Caco-2 (cell line): Measurements from ENCODE around the gene POLA1. TPM values are rescaled to one million over a fixed set of nuclear protein-coding genes. Genes with fewer than 3 reads are reported as not detected.

Experiments used
- BruUV-seq: library from RNA; stranded (reverse); fragments of 400-500 nt; replicated peaks from 2 replicates; lab custom pipeline; 2021; lab: Mats Ljungman, UMichigan
- CTCF ChIA-PET: fragments of 300-600 bp; sonication (Branson Sonifier 250); formaldehyde crosslinking; loops from one replicate; lab custom pipeline; 2022; ENCODE audit warnings: antibody characterized with exemption; lab: Charles Lee
- POLR2A ChIA-PET: fragments of 300-600 bp; sonication (Branson Sonifier 250); formaldehyde crosslinking; loops from one replicate; lab custom pipeline; 2022; ENCODE audit warnings: antibody characterized with exemption; lab: Charles Lee
- DNase-seq, 2 experiments: peaks; one replicate each; pipeline versions ENCODE4 v3.0.0 to v3.0.0-alpha.2; 2020 to 2022
- H3K27me3 ChIP-seq: replicated peaks from 2 replicates; pipeline ENCODE4 v1.6.0; 2011; ENCODE audit warnings: low read length; ENCODE audit not compliant: control insufficient read depth, insufficient read depth
- H3K36me3 ChIP-seq: 2 replicates; pipeline ENCODE4 v1.5.1; 2011; ENCODE audit warnings: low read length; ENCODE audit not compliant: control insufficient read depth, insufficient read depth
- H3K4me1 ChIP-seq: fragments of 250-450 bp; sonication (Bioruptor Pico); 2 replicates; pipeline ENCODE4 v1.5.1; 2020; ENCODE audit warnings: mild to moderate bottlenecking
- H3K4me3 ChIP-seq: 2 replicates; pipeline ENCODE4 v1.5.1; 2011; ENCODE audit warnings: low read depth, mild to moderate bottlenecking, control low read depth, low read length
- H3K9me3 ChIP-seq: fragments of 250-450 bp; sonication (Bioruptor Pico); 2 replicates; pipeline ENCODE4 v1.5.1; 2020; ENCODE audit warnings: mild to moderate bottlenecking, moderate library complexity
- H3K27ac Mint-ChIP-seq: one replicate; pipeline ENCODE4 v1.8.0; 2022; ENCODE audit warnings: mixed read lengths; ENCODE audit not compliant: unreplicated experiment
- H3K27me3 Mint-ChIP-seq: one replicate; pipeline ENCODE4 v1.8.0; 2022; ENCODE audit warnings: mixed read lengths; ENCODE audit not compliant: insufficient read depth, unreplicated experiment
- H3K36me3 Mint-ChIP-seq: one replicate; pipeline ENCODE4 v1.8.0; 2022; ENCODE audit warnings: mild to moderate bottlenecking, mixed read lengths; ENCODE audit not compliant: insufficient read depth, unreplicated experiment
- H3K4me1 Mint-ChIP-seq: one replicate; pipeline ENCODE4 v1.8.0; 2022; ENCODE audit warnings: low read depth, mixed read lengths; ENCODE audit not compliant: unreplicated experiment
- H3K4me3 Mint-ChIP-seq: one replicate; pipeline ENCODE4 v1.8.0; 2022; ENCODE audit warnings: mild to moderate bottlenecking, moderate library complexity, mixed read lengths; ENCODE audit not compliant: unreplicated experiment
- H3K9me3 Mint-ChIP-seq: one replicate; pipeline ENCODE4 v1.8.0; 2022; ENCODE audit warnings: mixed read lengths; ENCODE audit not compliant: unreplicated experiment
- intact Hi-C: fragments of 100-400 bp; cut with micrococcal nuclease; formaldehyde crosslinking; loops from one replicate; pipeline ENCODE4 v1.10.0; 2022; ENCODE audit not compliant: unreplicated experiment
- total RNA-seq: library from RNA; stranded (reverse); gene quantifications from 2 replicates; pipeline ENCODE4 v1.2.3, GENCODE V29; 2022
- TF ChIP-seq, protein P1 (sequence below), 2 experiments: fragments of 200-600 bp in 1 of 2; IDR thresholded peaks; 1 replicate in 1 of 2; 2 replicates in 1 of 2; pipeline versions ENCODE4 v1.5.1 to v1.8.0; 2011 to 2022; ENCODE audit warnings: antibody characterized with exemption in 1 of 2, control low read depth in 1 of 2, inconsistent platforms in 1 of 2, low read depth in 1 of 2, low read length in 1 of 2, mild to moderate bottlenecking in 1 of 2, moderate library complexity in 1 of 2; ENCODE audit not compliant: insufficient read depth in 1 of 2, severe bottlenecking in 1 of 2, unreplicated experiment in 1 of 2

POLA1 gene
- total RNA-seq, 1 experiment from 2014 or later, result 23.5 TPM

DNA sequence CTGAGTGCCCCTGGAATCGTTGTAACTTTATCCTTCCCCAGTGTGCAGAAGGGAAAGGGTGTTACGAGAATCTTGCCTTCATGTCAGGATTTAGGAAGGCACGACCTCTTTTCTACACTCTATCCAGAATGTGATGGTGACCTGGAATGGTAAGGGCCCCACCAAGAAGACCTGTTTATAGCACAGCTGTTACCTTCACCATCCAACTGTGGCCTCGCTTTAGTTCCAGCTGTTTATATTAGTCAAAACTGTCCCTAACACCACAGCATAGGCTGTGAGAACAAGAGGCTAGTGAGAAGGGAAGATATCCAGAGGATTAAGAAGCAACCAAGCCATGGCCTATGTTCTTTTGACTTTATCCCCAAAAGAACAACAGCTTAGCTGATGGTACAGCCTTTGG lies 294.0 kb downstream of the POLA1 start:
- no peak overlapping the region for H3K4me3 Mint-ChIP-seq
- no TSS peak for BruUV-seq
- CTCF ChIA-PET, result no interaction called here
- intact Hi-C loops, result no loop called here
- H3K9me3 Mint-ChIP-seq, result no peaks in the 10 kb centered on the region
- Histone ChIP-seq H3K4me1 (no peaks in the 10 kb centered on the region), H3K27me3 (no peaks in the 10 kb centered on the region), H3K36me3 (no peaks in the 10 kb centered on the region), H3K4me3 (no peak overlapping the region), H3K9me3 (no peaks in the 10 kb centered on the region)
- no peak for DNase-seq
- H3K36me3 Mint-ChIP-seq, result peaks cover 12% of the 10 kb centered on the region
- H3K27me3 Mint-ChIP-seq, result no peaks in the 10 kb centered on the region
- H3K27ac Mint-ChIP-seq, result no peak overlapping the region
- TF ChIP-seq, protein P1, sequence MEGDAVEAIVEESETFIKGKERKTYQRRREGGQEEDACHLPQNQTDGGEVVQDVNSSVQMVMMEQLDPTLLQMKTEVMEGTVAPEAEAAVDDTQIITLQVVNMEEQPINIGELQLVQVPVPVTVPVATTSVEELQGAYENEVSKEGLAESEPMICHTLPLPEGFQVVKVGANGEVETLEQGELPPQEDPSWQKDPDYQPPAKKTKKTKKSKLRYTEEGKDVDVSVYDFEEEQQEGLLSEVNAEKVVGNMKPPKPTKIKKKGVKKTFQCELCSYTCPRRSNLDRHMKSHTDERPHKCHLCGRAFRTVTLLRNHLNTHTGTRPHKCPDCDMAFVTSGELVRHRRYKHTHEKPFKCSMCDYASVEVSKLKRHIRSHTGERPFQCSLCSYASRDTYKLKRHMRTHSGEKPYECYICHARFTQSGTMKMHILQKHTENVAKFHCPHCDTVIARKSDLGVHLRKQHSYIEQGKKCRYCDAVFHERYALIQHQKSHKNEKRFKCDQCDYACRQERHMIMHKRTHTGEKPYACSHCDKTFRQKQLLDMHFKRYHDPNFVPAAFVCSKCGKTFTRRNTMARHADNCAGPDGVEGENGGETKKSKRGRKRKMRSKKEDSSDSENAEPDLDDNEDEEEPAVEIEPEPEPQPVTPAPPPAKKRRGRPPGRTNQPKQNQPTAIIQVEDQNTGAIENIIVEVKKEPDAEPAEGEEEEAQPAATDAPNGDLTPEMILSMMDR (IDR thresholded peaks at IDR 0.05; ENCODE audit: insufficient read depth in 1 of 2, low read depth in 1 of 2, low read length in 1 of 2, severe bottlenecking in 1 of 2, unreplicated experiment in 1 of 2), result no peak
- H3K4me1 Mint-ChIP-seq, result no peaks in the 10 kb centered on the region
- POLR2A ChIA-PET, result interaction anchor here (0.6 kb wide), 1 partner anchor 54 kb away, joined by 3 read pairs; no protein-coding TSS in a partner anchor

DNA sequence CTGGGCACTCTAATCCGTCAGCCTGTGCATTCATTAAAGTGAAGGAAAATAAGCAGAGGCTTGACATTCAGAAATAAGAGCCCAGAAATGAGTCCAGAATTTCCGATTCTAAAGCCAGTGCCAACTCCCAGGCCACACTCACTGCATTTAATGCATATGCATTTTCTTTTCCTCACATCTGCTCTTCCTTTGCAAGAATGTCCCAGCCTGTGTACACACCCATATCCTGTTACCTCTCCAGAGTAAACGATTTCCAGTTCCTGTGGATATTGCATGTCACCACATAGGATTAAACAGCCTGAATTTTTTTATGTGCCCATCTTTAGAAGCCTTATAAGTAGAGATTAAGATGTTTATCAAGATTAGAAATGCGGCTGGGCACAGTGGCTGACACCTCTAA lies 294.6 kb downstream of the POLA1 start:
- Mint-ChIP-seq H3K4me3 (no peak overlapping the region), H3K4me1 (no peaks in the 10 kb centered on the region), H3K27ac (no peak overlapping the region), H3K9me3 (no peaks in the 10 kb centered on the region), H3K27me3 (no peaks in the 10 kb centered on the region), H3K36me3 (peaks cover 12% of the 10 kb centered on the region)
- no peaks in the 10 kb centered on the region for H3K9me3 ChIP-seq
- no peak overlapping the region for H3K4me3 ChIP-seq
- TF ChIP-seq, protein P1 (IDR thresholded peaks at IDR 0.05; ENCODE audit: insufficient read depth in 1 of 2, low read depth in 1 of 2, low read length in 1 of 2, severe bottlenecking in 1 of 2, unreplicated experiment in 1 of 2), result no peak
- no TSS peak for BruUV-seq
- no peaks in the 10 kb centered on the region for H3K27me3 ChIP-seq
- intact Hi-C loops, result no loop called here
- no peaks in the 10 kb centered on the region for H3K4me1 ChIP-seq
- DNase-seq, result no peak
- ChIA-PET CTCF (no interaction called here), POLR2A (no interaction called here)
- H3K36me3 ChIP-seq, result no peaks in the 10 kb centered on the region

DNA sequence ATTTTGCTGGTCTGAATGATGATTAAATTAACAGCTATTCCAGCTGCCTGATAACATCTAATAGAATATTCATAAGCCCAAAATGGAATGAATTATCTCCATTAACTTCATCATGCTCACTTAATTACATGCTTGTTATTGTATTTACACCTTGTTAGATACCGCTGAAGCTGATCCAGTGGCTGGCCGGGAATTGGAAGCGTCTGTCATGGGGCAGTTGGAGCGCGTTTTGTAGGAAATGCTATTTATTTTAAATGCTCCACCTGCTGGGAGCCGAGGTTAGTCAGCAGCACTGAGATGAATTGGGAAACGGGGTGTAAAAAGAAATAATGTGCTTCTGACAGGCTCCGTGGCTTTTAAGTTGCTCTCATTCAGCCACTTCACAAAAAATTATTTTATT lies 296.8 kb downstream of the POLA1 start:
- DNase-seq, result no peak
- BruUV-seq, result no TSS peak
- POLR2A ChIA-PET, result no interaction called here
- no peaks in the 10 kb centered on the region for H3K27me3 Mint-ChIP-seq
- Histone ChIP-seq H3K9me3 (no peaks in the 10 kb centered on the region), H3K4me1 (no peaks in the 10 kb centered on the region), H3K4me3 (no peak overlapping the region), H3K36me3 (no peaks in the 10 kb centered on the region), H3K27me3 (no peaks in the 10 kb centered on the region)
- CTCF ChIA-PET, result no interaction called here
- H3K36me3 Mint-ChIP-seq, result peaks cover 12% of the 10 kb centered on the region
- H3K9me3 Mint-ChIP-seq, result no peaks in the 10 kb centered on the region
- intact Hi-C loops, result no loop called here
- no peaks in the 10 kb centered on the region for H3K4me1 Mint-ChIP-seq
- no peak overlapping the region for H3K4me3 Mint-ChIP-seq
- H3K27ac Mint-ChIP-seq, result no peak overlapping the region
- TF ChIP-seq, protein P1 (IDR thresholded peaks at IDR 0.05; ENCODE audit: insufficient read depth in 1 of 2, low read depth in 1 of 2, low read length in 1 of 2, severe bottlenecking in 1 of 2, unreplicated experiment in 1 of 2), result no peak
